Measurements from ENCODE around the gene HMCN2.
"Not testable (repeated sequence)": the region's sequence is repeated elsewhere in the genome, so short reads cannot be mapped to it uniquely, and the experiment has no call there.

The HMCN2 gene

GRCh38 chr9:130421154-130421801, 155.7 kb downstream of the HMCN2 start:
- no peak for DNase-seq

GRCh38 chr9:130421802-130422276, 156.3 kb downstream of the HMCN2 start:
- DNase-seq, result no peak

GRCh38 chr9:130422546-130422945, 157.0 kb downstream of the HMCN2 start:
- DNase-seq, result no peak

- no peak for DNase-seq
These were observed 157.7 kb downstream of the HMCN2 start for GRCh38 chr9:130423272-130423671.

- no peak for DNase-seq
These were observed 159.3 kb downstream of the HMCN2 start for GRCh38 chr9:130424595-130425454.

GRCh38 chr9:130425741-130426466, 160.3 kb downstream of the HMCN2 start:
- no peak for DNase-seq

GRCh38 chr9:130426467-130426773, 160.9 kb downstream of the HMCN2 start:
- no peak for DNase-seq

GRCh38 chr9:130426883-130427282, 161.3 kb downstream of the HMCN2 start:
- DNase-seq, result no peak

- DNase-seq, result no peak
These were observed 161.8 kb downstream of the HMCN2 start for GRCh38 chr9:130427326-130427725.

- DNase-seq, result no peak
These were observed 162.6 kb downstream of the HMCN2 start for GRCh38 chr9:130428086-130428665.

- no peak for DNase-seq
These were observed 163.8 kb downstream of the HMCN2 start for GRCh38 chr9:130429381-130429780.

- no peak for DNase-seq
These were observed 164.3 kb downstream of the HMCN2 start for GRCh38 chr9:130429831-130430230.

GRCh38 chr9:130430232-130430631, 164.7 kb downstream of the HMCN2 start:
- no peak for DNase-seq

GRCh38 chr9:130430734-130431535, 165.4 kb downstream of the HMCN2 start:
- DNase-seq, result no peak

- DNase-seq, result no peak
These were observed 166.2 kb downstream of the HMCN2 start for GRCh38 chr9:130431536-130432303.

- no peak for DNase-seq
These were observed 166.8 kb downstream of the HMCN2 start for GRCh38 chr9:130432362-130432761.

- DNase-seq, result no peak
These were observed 167.2 kb downstream of the HMCN2 start for GRCh38 chr9:130432796-130433167.

- no peak for DNase-seq
These were observed 167.8 kb downstream of the HMCN2 start for GRCh38 chr9:130433168-130433946.

GRCh38 chr9:130433947-130434262, 168.3 kb downstream of the HMCN2 start:
- no peak for DNase-seq

GRCh38 chr9:130434656-130435055, 169.1 kb downstream of the HMCN2 start:
- DNase-seq, result not testable (repeated sequence)

All from effector CD4-positive, alpha-beta T cell (primary cell).